ENCODE results near the gene DRC7. TPM values are rescaled to one million over a fixed set of nuclear protein-coding genes. Genes with fewer than 3 reads are reported as not detected.

DRC7 gene
- total and polyA plus RNA-seq, 9 of the 15 experiments (the other 6 are each of a cell fraction or from before 2014, with no cell fraction given), result 0.04 to 0.33 (median 0.12) TPM; not detected in 3

DNA sequence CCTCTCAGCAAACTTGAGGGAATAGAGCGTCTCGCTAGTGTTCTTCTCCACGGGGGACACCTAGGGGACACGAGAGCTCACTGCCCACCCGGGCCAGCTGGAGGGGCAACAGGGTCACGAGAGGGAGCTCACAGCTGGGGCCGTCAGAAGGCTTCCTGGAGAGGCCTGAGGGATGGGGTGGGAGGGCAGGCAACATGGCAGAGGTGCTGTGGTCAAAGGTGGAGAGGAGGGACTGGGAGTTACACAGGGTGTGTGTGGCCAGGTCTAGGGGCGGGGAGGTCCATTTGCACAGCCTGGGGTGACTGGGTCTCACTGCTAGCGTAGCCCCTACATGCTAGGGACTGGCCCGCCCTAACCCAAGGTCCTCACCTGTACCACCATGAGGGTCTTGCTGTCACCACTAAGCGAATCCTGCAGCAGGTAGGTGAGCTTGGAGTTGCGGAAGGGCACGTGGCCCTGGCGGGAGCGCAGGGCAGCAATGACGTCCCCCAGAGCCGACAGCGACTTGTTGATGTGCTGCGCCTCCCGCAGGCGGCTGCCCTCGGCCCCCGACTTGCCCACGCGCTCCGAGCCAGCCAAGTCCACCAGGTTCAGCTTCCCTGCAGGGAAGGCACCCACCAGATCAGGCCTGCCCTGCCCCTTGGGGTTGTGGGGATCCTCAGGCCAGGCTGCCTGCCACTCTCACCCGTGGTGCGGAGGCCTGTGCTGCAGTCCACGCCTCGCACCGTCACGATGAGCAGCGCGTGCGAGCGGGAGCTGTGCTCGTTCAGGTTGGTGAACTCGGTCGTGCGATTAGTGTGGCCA lies 66.0 kb downstream of the DRC7 start:
- POLR2A ChIA-PET, result interaction anchor here (0.6 to 1.3 kb wide), 7 partner anchors 9 to 170 kb away, joined by 3 to 6 read pairs (median 3); no protein-coding TSS in a partner anchor
- CTCF ChIA-PET (ENCODE audit: low intra/inter-chr PET ratio), result no interaction called here
- Histone ChIP-seq H3K4me2 (ENCODE audit: insufficient read depth, low read length) (no peak overlapping the region), H3K36me3 (ENCODE audit: control insufficient read depth, insufficient read depth, low read length) (peaks cover 87% of the 10 kb centered on the region; the same call in 2 of the 3 replicates), H3K4me1 (replicated peaks in 1 of 2; ENCODE audit: control insufficient read depth in 2 of 2, insufficient read depth in 2 of 2, low read length in 2 of 2) (peaks cover 4 to 66% of the 10 kb centered on the region in 2 experiments; a peak in 3 of 5 replicates), H3K79me2 (ENCODE audit: control insufficient read depth, insufficient read depth, low read length) (no peaks in the 10 kb centered on the region), H3K27me3 (ENCODE audit: control insufficient read depth in 2 of 2, insufficient read depth in 2 of 2, low read length in 2 of 2) (no peaks in the 10 kb centered on the region), H4K20me1 (replicated peaks; ENCODE audit: control insufficient read depth, insufficient read depth, low read length) (peaks cover 4% of the 10 kb centered on the region; the same call in 1 of the 2 replicates), H3K9me3 (replicated peaks; ENCODE audit: control insufficient read depth, insufficient read depth, low read depth, low read length) (no peaks in the 10 kb centered on the region), H3K9me1 (ENCODE audit: control insufficient read depth, insufficient read depth, low read length) (no peaks in the 10 kb centered on the region), H3K4me3 (no peak overlapping the region), H3K27ac (ENCODE audit: extremely low read depth, low read depth, low read length) (no peak overlapping the region), H3K9ac (ENCODE audit: insufficient read depth in 1 of 2, low read depth in 2 of 2, low read length in 2 of 2) (peak overlapping the region in 1 of 2 experiments; percentile 73; a peak in 2 of 4 replicates), H2AFZ (ENCODE audit: low read depth, low read length) (no peak overlapping the region)
- 88% methylated on average over 24 of the region's 40 CpGs for WGBS (ENCODE audit: insufficient coverage, low coverage, missing lambda C conversion rate)
- DNase-seq (ENCODE audit: extremely low read depth in 1 of 4, low spot score in 3 of 4) (no peak), FAIRE-seq (no peak), ATAC-seq (no peak)
- no TSS peak for BruUV-seq (replicated peaks)
- in situ Hi-C loops (cut with MboI), result no loop called here
- intact Hi-C loops (cut with micrococcal nuclease), result no loop called here
- TF ChIP-seq RBFOX2 (IDR thresholded peaks at IDR 0.05; ENCODE audit: low read depth, low read length) (0 out of 2 replicates have a peak, but pooled peaks have one; percentile 24), RBM22 (IDR thresholded peaks at IDR 0.05; ENCODE audit: low read depth, low read length, poor library complexity, severe bottlenecking) (peak; percentile 66), ZBED1 (IDR thresholded peaks at IDR 0.05) (no peak), SUPT5H (IDR thresholded peaks at IDR 0.05) (no peak)
- TF ChIP-seq, protein P1, sequence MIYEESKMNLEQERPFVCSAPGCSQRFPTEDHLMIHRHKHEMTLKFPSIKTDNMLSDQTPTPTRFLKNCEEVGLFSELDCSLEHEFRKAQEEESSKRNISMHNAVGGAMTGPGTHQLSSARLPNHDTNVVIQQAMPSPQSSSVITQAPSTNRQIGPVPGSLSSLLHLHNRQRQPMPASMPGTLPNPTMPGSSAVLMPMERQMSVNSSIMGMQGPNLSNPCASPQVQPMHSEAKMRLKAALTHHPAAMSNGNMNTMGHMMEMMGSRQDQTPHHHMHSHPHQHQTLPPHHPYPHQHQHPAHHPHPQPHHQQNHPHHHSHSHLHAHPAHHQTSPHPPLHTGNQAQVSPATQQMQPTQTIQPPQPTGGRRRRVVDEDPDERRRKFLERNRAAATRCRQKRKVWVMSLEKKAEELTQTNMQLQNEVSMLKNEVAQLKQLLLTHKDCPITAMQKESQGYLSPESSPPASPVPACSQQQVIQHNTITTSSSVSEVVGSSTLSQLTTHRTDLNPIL (CRISPR knock-in tag; IDR thresholded peaks at IDR 0.05), result no peak
- TF ChIP-seq, protein P2, sequence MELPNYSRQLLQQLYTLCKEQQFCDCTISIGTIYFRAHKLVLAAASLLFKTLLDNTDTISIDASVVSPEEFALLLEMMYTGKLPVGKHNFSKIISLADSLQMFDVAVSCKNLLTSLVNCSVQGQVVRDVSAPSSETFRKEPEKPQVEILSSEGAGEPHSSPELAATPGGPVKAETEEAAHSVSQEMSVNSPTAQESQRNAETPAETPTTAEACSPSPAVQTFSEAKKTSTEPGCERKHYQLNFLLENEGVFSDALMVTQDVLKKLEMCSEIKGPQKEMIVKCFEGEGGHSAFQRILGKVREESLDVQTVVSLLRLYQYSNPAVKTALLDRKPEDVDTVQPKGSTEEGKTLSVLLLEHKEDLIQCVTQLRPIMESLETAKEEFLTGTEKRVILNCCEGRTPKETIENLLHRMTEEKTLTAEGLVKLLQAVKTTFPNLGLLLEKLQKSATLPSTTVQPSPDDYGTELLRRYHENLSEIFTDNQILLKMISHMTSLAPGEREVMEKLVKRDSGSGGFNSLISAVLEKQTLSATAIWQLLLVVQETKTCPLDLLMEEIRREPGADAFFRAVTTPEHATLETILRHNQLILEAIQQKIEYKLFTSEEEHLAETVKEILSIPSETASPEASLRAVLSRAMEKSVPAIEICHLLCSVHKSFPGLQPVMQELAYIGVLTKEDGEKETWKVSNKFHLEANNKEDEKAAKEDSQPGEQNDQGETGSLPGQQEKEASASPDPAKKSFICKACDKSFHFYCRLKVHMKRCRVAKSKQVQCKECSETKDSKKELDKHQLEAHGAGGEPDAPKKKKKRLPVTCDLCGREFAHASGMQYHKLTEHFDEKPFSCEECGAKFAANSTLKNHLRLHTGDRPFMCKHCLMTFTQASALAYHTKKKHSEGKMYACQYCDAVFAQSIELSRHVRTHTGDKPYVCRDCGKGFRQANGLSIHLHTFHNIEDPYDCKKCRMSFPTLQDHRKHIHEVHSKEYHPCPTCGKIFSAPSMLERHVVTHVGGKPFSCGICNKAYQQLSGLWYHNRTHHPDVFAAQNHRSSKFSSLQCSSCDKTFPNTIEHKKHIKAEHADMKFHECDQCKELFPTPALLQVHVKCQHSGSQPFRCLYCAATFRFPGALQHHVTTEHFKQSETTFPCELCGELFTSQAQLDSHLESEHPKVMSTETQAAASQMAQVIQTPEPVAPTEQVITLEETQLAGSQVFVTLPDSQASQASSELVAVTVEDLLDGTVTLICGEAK (IDR thresholded peaks at IDR 0.05), result no peak
- TF ChIP-seq, protein P2 (CRISPR knock-in tag; IDR thresholded peaks at IDR 0.05), result no peak
- TF ChIP-seq, protein P3, sequence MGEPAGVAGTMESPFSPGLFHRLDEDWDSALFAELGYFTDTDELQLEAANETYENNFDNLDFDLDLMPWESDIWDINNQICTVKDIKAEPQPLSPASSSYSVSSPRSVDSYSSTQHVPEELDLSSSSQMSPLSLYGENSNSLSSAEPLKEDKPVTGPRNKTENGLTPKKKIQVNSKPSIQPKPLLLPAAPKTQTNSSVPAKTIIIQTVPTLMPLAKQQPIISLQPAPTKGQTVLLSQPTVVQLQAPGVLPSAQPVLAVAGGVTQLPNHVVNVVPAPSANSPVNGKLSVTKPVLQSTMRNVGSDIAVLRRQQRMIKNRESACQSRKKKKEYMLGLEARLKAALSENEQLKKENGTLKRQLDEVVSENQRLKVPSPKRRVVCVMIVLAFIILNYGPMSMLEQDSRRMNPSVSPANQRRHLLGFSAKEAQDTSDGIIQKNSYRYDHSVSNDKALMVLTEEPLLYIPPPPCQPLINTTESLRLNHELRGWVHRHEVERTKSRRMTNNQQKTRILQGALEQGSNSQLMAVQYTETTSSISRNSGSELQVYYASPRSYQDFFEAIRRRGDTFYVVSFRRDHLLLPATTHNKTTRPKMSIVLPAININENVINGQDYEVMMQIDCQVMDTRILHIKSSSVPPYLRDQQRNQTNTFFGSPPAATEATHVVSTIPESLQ (CRISPR knock-in tag; IDR thresholded peaks at IDR 0.05), result no peak
